Bronchial smooth muscle cell (primary cell): ENCODE measurements around the gene GLI2. TPM values are rescaled to one million over a fixed set of nuclear protein-coding genes. Genes with fewer than 3 reads are reported as not detected.

Source experiments
- total RNA-seq: library from RNA; depleted of rRNA; stranded (reverse); fragments of >200 nt; gene quantifications from 2 replicates; pipeline ENCODE4 v1.2.1, GENCODE V29; 2014

Gene GLI2
- 4.0 and 4.7 TPM in 2 replicates for total RNA-seq

GRCh38 chr2:120735746-120736170 is at the start of gene GLI2:
GLI2 (plus strand) TSS chr2:120735868; CDS start chr2:120797321, 61,453 bp downstream.

